MCF 10A (cell line): ENCODE data around the gene IMMP2L. TPM values are rescaled to one million over a fixed set of nuclear protein-coding genes. Genes with fewer than 3 reads are reported as not detected.

ENCODE experiments used
- BruUV-seq: library from RNA; stranded (reverse); fragments of 400-500 nt; replicated peaks from 2 replicates; lab custom pipeline; 2021; lab: Mats Ljungman, UMichigan
- CTCF ChIA-PET: fragments of 300-600 bp; sonication (Branson Sonifier 250); formaldehyde crosslinking; extraction: SDS; loops from one replicate; lab custom pipeline; 2021; ENCODE audit warnings: antibody characterized with exemption, inconsistent platforms; lab: Yijun Ruan, JAX
- POLR2A ChIA-PET: fragments of 300-600, 350-650 bp; sonication (Branson Sonifier 250); formaldehyde crosslinking; extraction: SDS; loops from one replicate; lab custom pipeline; 2020; ENCODE audit warnings: antibody characterized with exemption, inconsistent platforms; lab: Yijun Ruan, JAX
- DNase-seq: peaks from one replicate; pipeline ENCODE4 v3.0.0-alpha.2; 2018; ENCODE audit not compliant: unreplicated experiment
- H3K27ac Mint-ChIP-seq: one replicate; pipeline ENCODE4 v1.8.0; 2022; ENCODE audit warnings: mild to moderate bottlenecking, low read depth, mixed read lengths; ENCODE audit not compliant: unreplicated experiment
- H3K27me3 Mint-ChIP-seq: one replicate; pipeline ENCODE4 v1.8.0; 2022; ENCODE audit warnings: mixed read lengths; ENCODE audit not compliant: insufficient read depth, unreplicated experiment
- H3K36me3 Mint-ChIP-seq: one replicate; pipeline ENCODE4 v1.8.0; 2022; ENCODE audit warnings: mild to moderate bottlenecking, moderate library complexity, mixed read lengths; ENCODE audit not compliant: insufficient read depth, unreplicated experiment
- H3K4me1 Mint-ChIP-seq: one replicate; pipeline ENCODE4 v1.8.0; 2022; ENCODE audit warnings: mixed read lengths; ENCODE audit not compliant: insufficient read depth, unreplicated experiment
- H3K4me3 Mint-ChIP-seq: one replicate; pipeline ENCODE4 v1.8.0; 2022; ENCODE audit warnings: mild to moderate bottlenecking, moderate library complexity, mixed read lengths; ENCODE audit not compliant: unreplicated experiment
- H3K9me3 Mint-ChIP-seq: one replicate; pipeline ENCODE4 v1.8.0; 2022; ENCODE audit warnings: mixed read lengths; ENCODE audit not compliant: unreplicated experiment
- intact Hi-C: fragments of 100-400 bp; cut with micrococcal nuclease; formaldehyde crosslinking; loops from 2 replicates; pipeline ENCODE4 v1.14.1; 2022
- total RNA-seq: library from RNA; stranded (reverse); gene quantifications from 2 replicates; pipeline ENCODE4 v1.2.3, GENCODE V29; 2022
- TF ChIP-seq, protein P1 (sequence below): fragments of 200-600 bp; IDR thresholded peaks from one replicate; pipeline ENCODE4 v1.8.0; 2022; ENCODE audit warnings: antibody characterized with exemption, mild to moderate bottlenecking; ENCODE audit not compliant: unreplicated experiment

Gene IMMP2L
- total RNA-seq, 1 experiment from 2014 or later: 23.7 TPM

DNA sequence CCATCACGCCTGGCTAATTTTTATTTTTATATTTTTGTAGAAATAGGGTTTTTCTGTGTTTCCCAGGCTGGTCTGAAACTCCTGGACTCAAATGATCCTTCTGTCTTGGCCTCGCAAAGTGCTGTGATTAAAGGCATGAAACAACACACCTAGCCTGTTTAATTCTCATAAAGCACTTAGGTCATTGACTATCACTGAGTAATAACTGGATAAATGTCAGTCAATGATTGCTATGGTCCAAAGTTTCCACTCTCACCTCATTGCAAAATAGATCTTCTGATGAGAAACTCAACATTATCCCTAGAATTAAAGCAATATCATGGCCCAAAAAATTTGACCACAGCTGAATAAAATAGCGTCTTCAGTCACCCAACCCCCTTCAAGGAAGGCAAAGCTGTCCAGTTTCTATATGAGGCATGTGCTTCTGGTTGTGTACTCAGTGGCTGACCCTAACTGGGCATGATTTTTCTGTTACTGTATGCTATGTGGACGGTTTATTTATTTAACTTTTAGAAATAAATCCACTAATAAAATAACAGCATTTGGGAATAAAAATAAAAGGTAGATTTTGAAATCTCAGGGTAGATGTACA is 557.9 kb downstream of the IMMP2L start:
- ChIA-PET CTCF (no interaction called here), POLR2A (interaction anchor here (0.5 to 0.7 kb wide), 2 partner anchors 27 to 476 kb away, joined by 3 to 5 read pairs; no protein-coding TSS in a partner anchor)
- no TSS peak for BruUV-seq
- Mint-ChIP-seq H3K36me3 (no peaks in the 10 kb centered on the region), H3K4me1 (no peaks in the 10 kb centered on the region), H3K27me3 (no peaks in the 10 kb centered on the region), H3K4me3 (no peak overlapping the region), H3K27ac (no peak overlapping the region), H3K9me3 (no peaks in the 10 kb centered on the region)
- intact Hi-C loops: no loop called here
- DNase-seq: no peak
- TF ChIP-seq, protein P1, sequence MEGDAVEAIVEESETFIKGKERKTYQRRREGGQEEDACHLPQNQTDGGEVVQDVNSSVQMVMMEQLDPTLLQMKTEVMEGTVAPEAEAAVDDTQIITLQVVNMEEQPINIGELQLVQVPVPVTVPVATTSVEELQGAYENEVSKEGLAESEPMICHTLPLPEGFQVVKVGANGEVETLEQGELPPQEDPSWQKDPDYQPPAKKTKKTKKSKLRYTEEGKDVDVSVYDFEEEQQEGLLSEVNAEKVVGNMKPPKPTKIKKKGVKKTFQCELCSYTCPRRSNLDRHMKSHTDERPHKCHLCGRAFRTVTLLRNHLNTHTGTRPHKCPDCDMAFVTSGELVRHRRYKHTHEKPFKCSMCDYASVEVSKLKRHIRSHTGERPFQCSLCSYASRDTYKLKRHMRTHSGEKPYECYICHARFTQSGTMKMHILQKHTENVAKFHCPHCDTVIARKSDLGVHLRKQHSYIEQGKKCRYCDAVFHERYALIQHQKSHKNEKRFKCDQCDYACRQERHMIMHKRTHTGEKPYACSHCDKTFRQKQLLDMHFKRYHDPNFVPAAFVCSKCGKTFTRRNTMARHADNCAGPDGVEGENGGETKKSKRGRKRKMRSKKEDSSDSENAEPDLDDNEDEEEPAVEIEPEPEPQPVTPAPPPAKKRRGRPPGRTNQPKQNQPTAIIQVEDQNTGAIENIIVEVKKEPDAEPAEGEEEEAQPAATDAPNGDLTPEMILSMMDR: no peak

DNA sequence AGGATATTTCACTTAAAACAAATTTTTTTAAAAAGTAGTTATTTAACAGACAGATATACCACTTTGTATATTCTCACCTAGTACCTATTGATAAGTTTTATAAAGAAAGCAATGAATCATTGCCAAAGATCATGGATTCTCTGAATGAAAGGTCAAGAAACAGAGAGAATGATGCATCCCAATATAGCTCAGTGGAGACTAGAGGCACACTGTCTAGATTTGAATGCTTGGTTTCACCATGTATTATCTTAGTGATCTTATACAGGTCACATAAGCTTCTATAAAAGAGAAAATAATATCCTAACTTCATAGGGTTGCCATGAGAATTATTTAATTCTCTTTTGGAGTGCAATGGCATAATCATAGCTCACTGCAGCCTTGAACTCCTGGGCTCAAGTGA is 558.4 kb downstream of the IMMP2L start:
- Mint-ChIP-seq H3K36me3 (no peaks in the 10 kb centered on the region), H3K4me3 (no peak overlapping the region), H3K27me3 (no peaks in the 10 kb centered on the region), H3K27ac (no peak overlapping the region), H3K9me3 (no peaks in the 10 kb centered on the region), H3K4me1 (no peaks in the 10 kb centered on the region)
- DNase-seq: no peak
- CTCF ChIA-PET: interaction anchor here (1.0 kb wide), 1 partner anchor 17 kb away, joined by 3 read pairs; no protein-coding TSS in a partner anchor
- BruUV-seq: no TSS peak
- TF ChIP-seq, protein P1: no peak
- intact Hi-C loops: no loop called here
- POLR2A ChIA-PET: interaction anchor here (0.5 kb wide), 1 partner anchor 26 kb away, joined by 5 read pairs; no protein-coding TSS in a partner anchor

DNA sequence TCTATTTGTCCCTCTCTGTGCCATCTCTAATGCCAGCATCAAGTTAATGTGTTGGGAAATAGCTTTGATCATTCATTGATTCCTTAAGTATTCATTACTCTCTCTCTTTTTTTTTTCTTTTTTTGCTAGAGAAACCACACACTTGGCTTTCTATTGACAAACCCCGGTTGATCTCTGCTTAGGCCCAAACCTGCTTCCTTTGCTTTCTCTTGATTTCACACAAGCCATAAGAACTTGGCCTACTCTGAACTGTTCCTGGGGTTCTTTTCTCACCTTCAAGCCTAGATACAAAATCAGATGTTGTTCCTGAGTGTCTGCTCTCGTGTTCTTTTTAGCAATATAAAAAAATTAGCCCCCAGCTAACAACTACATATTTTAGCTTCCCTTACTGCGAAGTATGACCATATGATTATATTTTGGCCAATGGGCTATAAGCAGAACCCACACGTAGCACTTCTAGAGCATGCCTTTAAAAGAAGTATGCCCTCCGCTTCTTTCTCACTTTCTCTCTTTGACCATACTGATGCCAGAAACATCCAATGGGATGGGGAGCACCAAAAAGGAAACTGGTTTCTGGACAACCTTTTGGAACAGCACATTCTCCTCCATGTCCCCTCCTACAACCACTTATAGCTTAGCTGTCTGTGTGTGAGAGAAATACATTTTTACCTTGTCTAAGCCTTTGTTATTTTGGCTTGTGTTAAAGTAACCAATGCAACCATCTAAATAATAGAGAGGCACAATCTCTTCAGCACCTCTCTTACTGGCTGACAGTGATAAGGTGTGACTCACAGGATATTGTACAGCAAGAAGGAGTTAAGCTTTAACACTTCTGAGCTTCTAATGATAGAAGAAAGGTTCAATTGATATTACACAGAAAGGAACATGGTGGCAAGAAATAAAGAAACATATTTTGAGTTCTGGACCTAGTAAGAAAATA is 568.0 kb downstream of the IMMP2L start:
- POLR2A ChIA-PET: interaction anchor here (0.7 kb wide), 1 partner anchor 133 kb away, joined by 3 read pairs; no protein-coding TSS in a partner anchor
- TF ChIP-seq, protein P1: no peak
- DNase-seq: no peak
- Mint-ChIP-seq H3K36me3 (no peaks in the 10 kb centered on the region), H3K4me1 (peaks cover 4% of the 10 kb centered on the region), H3K27me3 (no peaks in the 10 kb centered on the region), H3K27ac (no peak overlapping the region), H3K9me3 (no peaks in the 10 kb centered on the region), H3K4me3 (no peak overlapping the region)
- intact Hi-C loops: no loop called here
- no TSS peak for BruUV-seq
- CTCF ChIA-PET: interaction anchor here (0.6 to 0.8 kb wide), 3 partner anchors 56 to 735 kb away, joined by 3 to 4 read pairs (median 3); no protein-coding TSS in a partner anchor
